GM19238 (cell line): Measurements from ENCODE around the gene CLDN2.
"Not testable (repeated sequence)": the region's sequence is repeated elsewhere in the genome, so short reads cannot be mapped to it uniquely, and the experiment has no call there.

Experiments used
- DNase-seq: peaks from one replicate; pipeline ENCODE4 v3.0.0; 2011; ENCODE audit warnings: low spot score; ENCODE audit not compliant: insufficient read length

Gene CLDN2

GRCh38 chrX:106919932-106920452 is at the start of gene CLDN2:
Gene CLDN2 (plus strand): TSS chrX:106920402. CDS start chrX:106928229, 7,827 bp downstream.
- DNase-seq: no peak

- not testable (repeated sequence) for DNase-seq
Measured at GRCh38 chrX:106872796-106873195, 47.4 kb upstream of the CLDN2 start.

- no peak for DNase-seq
Measured at GRCh38 chrX:106874075-106874474, 46.1 kb upstream of the CLDN2 start.

GRCh38 chrX:106875151-106875550 is 45.1 kb upstream of the CLDN2 start:
- no peak for DNase-seq

GRCh38 chrX:106889468-106889867 is 30.7 kb upstream of the CLDN2 start:
- no peak for DNase-seq

- no peak for DNase-seq
Measured at GRCh38 chrX:106891762-106892460, 28.3 kb upstream of the CLDN2 start.

GRCh38 chrX:106894392-106894909 is 25.8 kb upstream of the CLDN2 start:
- no peak for DNase-seq

GRCh38 chrX:106894978-106895452 is 25.2 kb upstream of the CLDN2 start:
- no peak for DNase-seq

GRCh38 chrX:106897259-106897658 is 22.9 kb upstream of the CLDN2 start:
- no peak for DNase-seq

GRCh38 chrX:106898462-106898861 is 21.7 kb upstream of the CLDN2 start:
- no peak for DNase-seq

- no peak for DNase-seq
Measured at GRCh38 chrX:106899276-106899675, 20.9 kb upstream of the CLDN2 start.

GRCh38 chrX:106899841-106900240 is 20.4 kb upstream of the CLDN2 start:
- DNase-seq: no peak

GRCh38 chrX:106901341-106901740 is 18.9 kb upstream of the CLDN2 start:
- DNase-seq: no peak

- DNase-seq: no peak
Measured at GRCh38 chrX:106901781-106902219, 18.4 kb upstream of the CLDN2 start.

- DNase-seq: no peak
Measured at GRCh38 chrX:106902684-106903083, 17.5 kb upstream of the CLDN2 start.

GRCh38 chrX:106903291-106903824 is 16.8 kb upstream of the CLDN2 start, which contains the start of gene RIPPLY1:
Gene RIPPLY1 (minus strand): TSS chrX:106903341. CDS start chrX:106903287, 54 bp downstream.
- no peak for DNase-seq

GRCh38 chrX:106903856-106904528 is 16.2 kb upstream of the CLDN2 start:
- DNase-seq: no peak

- no peak for DNase-seq
Measured at GRCh38 chrX:106905064-106905708, 15.0 kb upstream of the CLDN2 start.

GRCh38 chrX:106906361-106906760 is 13.8 kb upstream of the CLDN2 start:
- DNase-seq: no peak

GRCh38 chrX:106912864-106913263 is 7.3 kb upstream of the CLDN2 start:
- no peak for DNase-seq

GRCh38 chrX:106917830-106918500 is 2.2 kb upstream of the CLDN2 start:
- no peak for DNase-seq
